Measurements from ENCODE around the gene EBLN2. TPM values are rescaled to one million over a fixed set of nuclear protein-coding genes. Genes with fewer than 3 reads are reported as not detected.

Gene EBLN2
- total and polyA plus RNA-seq, 4 donors: 0.61 to 18.5 (median 2.5) TPM

DNA sequence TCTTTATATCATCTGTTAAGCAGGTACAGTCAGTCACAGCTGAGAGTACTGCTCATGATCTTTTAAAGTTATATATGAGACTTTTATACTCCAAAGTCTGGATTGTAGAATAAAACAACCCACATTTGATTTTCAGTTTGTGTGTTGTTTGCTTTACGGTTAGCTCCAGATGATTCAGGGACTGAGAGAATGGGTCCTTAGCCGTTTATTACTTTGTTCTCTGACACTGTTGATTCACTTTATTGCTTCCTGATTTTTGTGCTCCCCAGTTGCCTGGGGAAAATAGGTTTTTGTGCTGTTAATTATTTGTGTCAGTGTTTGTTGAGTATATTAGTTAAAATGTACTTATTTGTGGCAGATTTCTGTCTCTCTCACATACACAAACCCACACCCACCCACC lies 8.6 kb upstream of the EBLN2 start:
- WGBS, 2 donors: 56 to 76% methylated on average over 2 of the region's 2 CpGs
- DNase-seq: no peak

DNA sequence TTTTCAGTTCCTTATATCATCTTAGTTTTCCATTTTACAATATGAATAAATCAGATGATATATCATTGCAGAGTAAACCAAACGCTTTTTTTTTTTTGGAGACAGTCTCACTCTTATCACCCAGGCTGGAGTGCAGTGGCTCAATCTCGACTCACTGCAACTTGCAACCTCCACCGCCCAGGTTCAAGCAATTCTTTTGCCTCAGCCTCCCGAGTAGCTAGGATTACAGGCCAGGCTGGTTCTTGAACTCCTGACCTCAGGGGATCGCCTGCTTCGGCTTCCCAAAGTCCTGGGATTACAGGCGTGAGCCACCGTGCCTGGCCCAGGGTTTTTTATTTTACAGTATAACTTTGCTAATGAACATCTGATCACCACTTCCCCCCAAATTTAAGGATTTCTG lies 5.9 kb upstream of the EBLN2 start:
- Histone ChIP-seq H3K36me3 (ENCODE audit: control insufficient read depth in 4 of 4, insufficient read depth in 4 of 4, low read length in 4 of 4) (peaks cover 0 to 5% (median 4%) of the 10 kb centered on the region in 4 donors), H3K4me3 (no peak overlapping the region), H3K9ac (ENCODE audit: insufficient read depth in 1 of 2, low read length in 2 of 2) (peak overlapping the region in 1 of 2 donors; percentile 17), H3K27me3 (ENCODE audit: control insufficient read depth in 3 of 3, insufficient read depth in 3 of 3, low read length in 2 of 3) (no peaks in the 10 kb centered on the region), H3K27ac (ENCODE audit: low read depth in 1 of 2, low read length in 1 of 2) (no peak overlapping the region), H3K9me3 (ENCODE audit: control insufficient read depth in 4 of 4, insufficient read depth in 3 of 4, low read length in 3 of 4) (no peaks in the 10 kb centered on the region), H3K4me1 (ENCODE audit: control insufficient read depth in 5 of 5, insufficient read depth in 5 of 5, low read length in 5 of 5) (peaks cover 0 to 12% (median 4%) of the 10 kb centered on the region in 5 donors)
- TF ChIP-seq, protein P1, sequence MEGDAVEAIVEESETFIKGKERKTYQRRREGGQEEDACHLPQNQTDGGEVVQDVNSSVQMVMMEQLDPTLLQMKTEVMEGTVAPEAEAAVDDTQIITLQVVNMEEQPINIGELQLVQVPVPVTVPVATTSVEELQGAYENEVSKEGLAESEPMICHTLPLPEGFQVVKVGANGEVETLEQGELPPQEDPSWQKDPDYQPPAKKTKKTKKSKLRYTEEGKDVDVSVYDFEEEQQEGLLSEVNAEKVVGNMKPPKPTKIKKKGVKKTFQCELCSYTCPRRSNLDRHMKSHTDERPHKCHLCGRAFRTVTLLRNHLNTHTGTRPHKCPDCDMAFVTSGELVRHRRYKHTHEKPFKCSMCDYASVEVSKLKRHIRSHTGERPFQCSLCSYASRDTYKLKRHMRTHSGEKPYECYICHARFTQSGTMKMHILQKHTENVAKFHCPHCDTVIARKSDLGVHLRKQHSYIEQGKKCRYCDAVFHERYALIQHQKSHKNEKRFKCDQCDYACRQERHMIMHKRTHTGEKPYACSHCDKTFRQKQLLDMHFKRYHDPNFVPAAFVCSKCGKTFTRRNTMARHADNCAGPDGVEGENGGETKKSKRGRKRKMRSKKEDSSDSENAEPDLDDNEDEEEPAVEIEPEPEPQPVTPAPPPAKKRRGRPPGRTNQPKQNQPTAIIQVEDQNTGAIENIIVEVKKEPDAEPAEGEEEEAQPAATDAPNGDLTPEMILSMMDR (IDR thresholded peaks at IDR 0.05; ENCODE audit: control extremely low read depth, extremely low read depth): no peak
- 61 to 71% methylated on average over 8 of the region's 8 CpGs for WGBS, 2 donors
- no peak for ATAC-seq (ENCODE audit: insufficient read depth, low FRiP score)
- DNase-seq: no peak

More for the DNA sequence above, 8.6 kb upstream of the EBLN2 start:
- TF ChIP-seq, protein P1 (IDR thresholded peaks at IDR 0.05; ENCODE audit: control extremely low read depth, extremely low read depth): no peak
- peaks cover 0 to 12% (median 4%) of the 10 kb centered on the region in 5 donors for H3K4me1 ChIP-seq (ENCODE audit: control insufficient read depth in 5 of 5, insufficient read depth in 5 of 5, low read length in 5 of 5)
- H3K36me3 ChIP-seq (ENCODE audit: control insufficient read depth in 4 of 4, insufficient read depth in 4 of 4, low read length in 4 of 4): peaks cover 0 to 2% (median under 1%) of the 10 kb centered on the region in 4 donors
- no peak overlapping the region for H3K4me3 ChIP-seq
- no peak for ATAC-seq (ENCODE audit: insufficient read depth, low FRiP score)
- no peak overlapping the region for H3K9ac ChIP-seq (ENCODE audit: insufficient read depth in 1 of 2, low read length in 2 of 2)
- no peaks in the 10 kb centered on the region for H3K27me3 ChIP-seq (ENCODE audit: control insufficient read depth in 3 of 3, insufficient read depth in 3 of 3, low read length in 2 of 3)
- H3K27ac ChIP-seq (ENCODE audit: low read depth in 1 of 2, low read length in 1 of 2): no peak overlapping the region
- no peaks in the 10 kb centered on the region for H3K9me3 ChIP-seq (ENCODE audit: control insufficient read depth in 4 of 4, insufficient read depth in 3 of 4, low read length in 3 of 4)

DNA sequence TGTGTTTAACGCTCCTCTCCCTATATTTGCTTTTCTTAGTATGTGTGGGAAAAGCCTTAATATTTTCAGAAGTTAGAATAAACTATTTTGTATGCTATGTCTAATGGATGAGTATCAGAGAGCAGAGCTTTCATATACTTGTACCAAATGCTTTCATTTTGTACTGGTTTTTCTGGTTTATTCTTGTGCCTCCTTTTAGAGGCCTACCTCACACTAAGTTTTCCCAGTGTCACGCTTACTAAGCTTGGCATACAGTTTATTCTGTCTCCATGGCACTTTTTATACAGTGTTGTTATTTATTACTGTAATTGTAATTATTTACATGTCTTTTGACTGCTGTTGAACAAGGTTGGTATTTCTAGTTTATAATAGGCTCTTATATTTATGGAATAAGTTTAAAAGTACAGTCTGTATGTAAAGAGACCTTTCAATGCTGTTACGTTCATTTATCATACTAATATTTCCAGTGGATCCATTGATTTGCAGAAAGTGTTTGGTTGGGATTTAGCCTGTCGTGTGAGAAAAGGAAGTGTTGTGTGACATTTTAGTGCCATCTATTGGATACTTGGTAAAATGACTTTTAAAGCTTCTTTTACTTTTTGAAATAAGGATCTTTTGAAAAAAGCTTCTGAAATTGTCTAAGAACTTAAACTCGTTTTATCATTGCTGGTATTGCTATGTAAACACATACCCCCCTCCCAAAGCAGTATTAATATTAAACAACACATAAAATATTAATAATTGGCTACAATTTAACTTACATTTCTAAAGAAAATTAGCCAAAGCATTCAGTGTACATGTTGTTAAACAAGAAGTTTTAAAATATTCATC lies 5.2 kb upstream of the EBLN2 start:
- no peak overlapping the region for H3K27ac ChIP-seq (ENCODE audit: low read depth in 1 of 2, low read length in 1 of 2)
- H3K27me3 ChIP-seq (ENCODE audit: control insufficient read depth in 3 of 3, insufficient read depth in 3 of 3, low read length in 2 of 3): no peaks in the 10 kb centered on the region
- peaks cover 0 to 12% (median 4%) of the 10 kb centered on the region in 5 donors for H3K4me1 ChIP-seq (ENCODE audit: control insufficient read depth in 5 of 5, insufficient read depth in 5 of 5, low read length in 5 of 5)
- H3K4me3 ChIP-seq: no peak overlapping the region
- ATAC-seq (ENCODE audit: insufficient read depth, low FRiP score) (no peak), DNase-seq (peak in 2 of 3 donors; percentile 74 to 82)
- H3K9ac ChIP-seq (ENCODE audit: insufficient read depth in 1 of 2, low read length in 2 of 2): peak overlapping the region in 1 of 2 donors; percentile 59
- H3K36me3 ChIP-seq (ENCODE audit: control insufficient read depth in 4 of 4, insufficient read depth in 4 of 4, low read length in 4 of 4): peaks cover 0 to 5% (median 4%) of the 10 kb centered on the region in 4 donors
- WGBS, 2 donors: 29 to 40% methylated on average over 5 of the region's 5 CpGs
- TF ChIP-seq, protein P1 (IDR thresholded peaks at IDR 0.05; ENCODE audit: control extremely low read depth, extremely low read depth): peak; percentile 34
- H3K9me3 ChIP-seq (ENCODE audit: control insufficient read depth in 4 of 4, insufficient read depth in 3 of 4, low read length in 3 of 4): no peaks in the 10 kb centered on the region
